Activated T-cell treated with anti-CD3 and anti-CD28 coated beads, Interleukin-2, amount 50 U/mL, for 24 hours (primary cell): Measurements from ENCODE around the gene KLF8.

Experiments
- DNase-seq: peaks from one replicate; pipeline ENCODE4 v3.0.0-alpha.2; 2020
- H3K27ac Mint-ChIP-seq: 2 replicates; pipeline ENCODE4 v1.8.0; 2020; ENCODE audit warnings: mild to moderate bottlenecking, mixed read lengths
- H3K27me3 Mint-ChIP-seq: 2 replicates; pipeline ENCODE4 v1.8.0; 2020; ENCODE audit warnings: mixed read lengths
- H3K36me3 Mint-ChIP-seq: 2 replicates; pipeline ENCODE4 v1.8.0; 2020; ENCODE audit warnings: low read depth, mixed read lengths
- H3K4me1 Mint-ChIP-seq: 2 replicates; pipeline ENCODE4 v1.8.0; 2020; ENCODE audit warnings: low read depth, mixed read lengths
- H3K4me3 Mint-ChIP-seq: 2 replicates; pipeline ENCODE4 v1.8.0; 2020; ENCODE audit warnings: mild to moderate bottlenecking, moderate library complexity, mixed read lengths
- H3K9me3 Mint-ChIP-seq: 2 replicates; pipeline ENCODE4 v1.8.0; 2020; ENCODE audit warnings: mixed read lengths

The KLF8 gene

GRCh38 chrX:56268888-56269287 lies 36.7 kb downstream of the KLF8 start:
- Mint-ChIP-seq H3K9me3 (no peaks in the 10 kb centered on the region), H3K27ac (no peak overlapping the region), H3K4me1 (peaks cover 9% of the 10 kb centered on the region), H3K4me3 (no peak overlapping the region), H3K27me3 (peaks cover 34% of the 10 kb centered on the region), H3K36me3 (no peaks in the 10 kb centered on the region)
- no peak for DNase-seq

GRCh38 chrX:56278692-56279091 lies 46.5 kb downstream of the KLF8 start:
- Mint-ChIP-seq H3K36me3 (no peaks in the 10 kb centered on the region), H3K9me3 (no peaks in the 10 kb centered on the region), H3K4me1 (peaks cover 8% of the 10 kb centered on the region), H3K27me3 (peaks cover 33% of the 10 kb centered on the region), H3K4me3 (no peak overlapping the region), H3K27ac (no peak overlapping the region)
- no peak for DNase-seq

- Mint-ChIP-seq H3K9me3 (no peaks in the 10 kb centered on the region), H3K4me3 (no peak overlapping the region), H3K27ac (no peak overlapping the region), H3K4me1 (peaks cover 8% of the 10 kb centered on the region), H3K27me3 (peaks cover 35% of the 10 kb centered on the region), H3K36me3 (no peaks in the 10 kb centered on the region)
- no peak for DNase-seq
Measured at GRCh38 chrX:56279863-56280262, 47.7 kb downstream of the KLF8 start.

GRCh38 chrX:56281789-56282188 lies 49.6 kb downstream of the KLF8 start:
- peaks cover 40% of the 10 kb centered on the region for H3K27me3 Mint-ChIP-seq
- no peak overlapping the region for H3K4me3 Mint-ChIP-seq
- H3K36me3 Mint-ChIP-seq, result no peaks in the 10 kb centered on the region
- H3K27ac Mint-ChIP-seq, result no peak overlapping the region
- no peak for DNase-seq
- no peaks in the 10 kb centered on the region for H3K9me3 Mint-ChIP-seq
- H3K4me1 Mint-ChIP-seq, result peaks cover 8% of the 10 kb centered on the region

GRCh38 chrX:56284269-56284668 lies 52.1 kb downstream of the KLF8 start:
- no peak for DNase-seq
- H3K4me1 Mint-ChIP-seq, result peaks cover 8% of the 10 kb centered on the region
- H3K9me3 Mint-ChIP-seq, result no peaks in the 10 kb centered on the region
- no peak overlapping the region for H3K27ac Mint-ChIP-seq
- peaks cover 36% of the 10 kb centered on the region for H3K27me3 Mint-ChIP-seq
- no peaks in the 10 kb centered on the region for H3K36me3 Mint-ChIP-seq
- H3K4me3 Mint-ChIP-seq, result no peak overlapping the region

- peaks cover 2% of the 10 kb centered on the region for H3K4me1 Mint-ChIP-seq
- no peak for DNase-seq
- no peak overlapping the region for H3K27ac Mint-ChIP-seq
- peaks cover 2% of the 10 kb centered on the region for H3K9me3 Mint-ChIP-seq
- H3K4me3 Mint-ChIP-seq, result no peak overlapping the region
- no peaks in the 10 kb centered on the region for H3K36me3 Mint-ChIP-seq
- peaks cover 42% of the 10 kb centered on the region for H3K27me3 Mint-ChIP-seq
Measured at GRCh38 chrX:56288608-56289007, 56.5 kb downstream of the KLF8 start.

- peaks cover 43% of the 10 kb centered on the region for H3K27me3 Mint-ChIP-seq
- no peak overlapping the region for H3K4me3 Mint-ChIP-seq
- peaks cover 2% of the 10 kb centered on the region for H3K9me3 Mint-ChIP-seq
Measured at GRCh38 chrX:56289449-56289848, 57.3 kb downstream of the KLF8 start.

GRCh38 chrX:56308726-56309125 lies 76.6 kb downstream of the KLF8 start:
- peaks cover 2% of the 10 kb centered on the region for H3K4me1 Mint-ChIP-seq
- no peak overlapping the region for H3K4me3 Mint-ChIP-seq
- H3K9me3 Mint-ChIP-seq, result no peaks in the 10 kb centered on the region
- no peak for DNase-seq
- peaks cover 50% of the 10 kb centered on the region for H3K27me3 Mint-ChIP-seq
- no peak overlapping the region for H3K27ac Mint-ChIP-seq
- H3K36me3 Mint-ChIP-seq, result no peaks in the 10 kb centered on the region

More at GRCh38 chrX:56289449-56289848, 57.3 kb downstream of the KLF8 start:
- H3K27ac Mint-ChIP-seq, result no peak overlapping the region
- DNase-seq, result no peak
- no peaks in the 10 kb centered on the region for H3K36me3 Mint-ChIP-seq
- H3K4me1 Mint-ChIP-seq, result peaks cover 2% of the 10 kb centered on the region

- no peak overlapping the region for H3K4me3 Mint-ChIP-seq
- no peak overlapping the region for H3K27ac Mint-ChIP-seq
- H3K27me3 Mint-ChIP-seq, result peaks cover 49% of the 10 kb centered on the region
- DNase-seq, result no peak
- peaks cover 9% of the 10 kb centered on the region for H3K4me1 Mint-ChIP-seq
- H3K9me3 Mint-ChIP-seq, result no peaks in the 10 kb centered on the region
- no peaks in the 10 kb centered on the region for H3K36me3 Mint-ChIP-seq
Measured at GRCh38 chrX:56309881-56310280, 77.7 kb downstream of the KLF8 start.

GRCh38 chrX:56310581-56310980 lies 78.4 kb downstream of the KLF8 start:
- Mint-ChIP-seq H3K27me3 (peaks cover 49% of the 10 kb centered on the region), H3K4me1 (peaks cover 9% of the 10 kb centered on the region), H3K9me3 (no peaks in the 10 kb centered on the region), H3K27ac (no peak overlapping the region), H3K4me3 (no peak overlapping the region), H3K36me3 (no peaks in the 10 kb centered on the region)
- no peak for DNase-seq

GRCh38 chrX:56313308-56313707 lies 81.2 kb downstream of the KLF8 start:
- Mint-ChIP-seq H3K4me3 (no peak overlapping the region), H3K27ac (no peak overlapping the region), H3K4me1 (peaks cover 9% of the 10 kb centered on the region), H3K9me3 (no peaks in the 10 kb centered on the region), H3K36me3 (no peaks in the 10 kb centered on the region), H3K27me3 (peaks cover 55% of the 10 kb centered on the region)
- no peak for DNase-seq

- no peak for DNase-seq
- Mint-ChIP-seq H3K9me3 (no peaks in the 10 kb centered on the region), H3K27me3 (peaks cover 55% of the 10 kb centered on the region), H3K4me1 (peaks cover 9% of the 10 kb centered on the region), H3K27ac (no peak overlapping the region), H3K36me3 (no peaks in the 10 kb centered on the region), H3K4me3 (no peak overlapping the region)
Measured at GRCh38 chrX:56314334-56314733, 82.2 kb downstream of the KLF8 start.

- H3K36me3 Mint-ChIP-seq, result no peaks in the 10 kb centered on the region
- H3K27ac Mint-ChIP-seq, result no peak overlapping the region
- no peaks in the 10 kb centered on the region for H3K9me3 Mint-ChIP-seq
- peaks cover 9% of the 10 kb centered on the region for H3K4me1 Mint-ChIP-seq
- peaks cover 55% of the 10 kb centered on the region for H3K27me3 Mint-ChIP-seq
- H3K4me3 Mint-ChIP-seq, result no peak overlapping the region
- DNase-seq, result no peak
Measured at GRCh38 chrX:56318076-56318475, 85.9 kb downstream of the KLF8 start.

- Mint-ChIP-seq H3K4me1 (peaks cover 2% of the 10 kb centered on the region), H3K27me3 (peaks cover 50% of the 10 kb centered on the region), H3K27ac (no peak overlapping the region), H3K36me3 (no peaks in the 10 kb centered on the region), H3K4me3 (no peak overlapping the region), H3K9me3 (no peaks in the 10 kb centered on the region)
- DNase-seq, result no peak
Measured at GRCh38 chrX:56319165-56319564, 87.0 kb downstream of the KLF8 start.
